HG02571 (cell line): ENCODE data around the gene ARFGEF3.

Experiments
- ATAC-seq: cut with Tn5 transposase; IDR thresholded peaks from one replicate; pipeline ENCODE4 v1.9.1; 2021; ENCODE audit warnings: mild to moderate bottlenecking, moderate library complexity; ENCODE audit not compliant: unreplicated experiment

ARFGEF3 gene

DNA sequence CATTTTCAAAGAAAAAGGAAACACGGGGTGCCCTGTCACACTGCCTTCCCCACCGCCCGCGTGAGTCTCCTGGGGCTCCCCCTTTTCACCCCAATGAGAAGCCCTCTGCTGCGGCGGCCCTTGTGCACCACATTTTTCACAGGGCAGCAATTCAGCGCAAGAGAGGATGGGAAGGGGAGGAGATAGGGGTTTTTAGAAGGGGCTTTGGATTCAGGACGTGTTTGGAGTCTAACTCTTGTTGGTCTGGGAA, 726 bp upstream of the ARFGEF3 start:
- no peak for ATAC-seq

DNA sequence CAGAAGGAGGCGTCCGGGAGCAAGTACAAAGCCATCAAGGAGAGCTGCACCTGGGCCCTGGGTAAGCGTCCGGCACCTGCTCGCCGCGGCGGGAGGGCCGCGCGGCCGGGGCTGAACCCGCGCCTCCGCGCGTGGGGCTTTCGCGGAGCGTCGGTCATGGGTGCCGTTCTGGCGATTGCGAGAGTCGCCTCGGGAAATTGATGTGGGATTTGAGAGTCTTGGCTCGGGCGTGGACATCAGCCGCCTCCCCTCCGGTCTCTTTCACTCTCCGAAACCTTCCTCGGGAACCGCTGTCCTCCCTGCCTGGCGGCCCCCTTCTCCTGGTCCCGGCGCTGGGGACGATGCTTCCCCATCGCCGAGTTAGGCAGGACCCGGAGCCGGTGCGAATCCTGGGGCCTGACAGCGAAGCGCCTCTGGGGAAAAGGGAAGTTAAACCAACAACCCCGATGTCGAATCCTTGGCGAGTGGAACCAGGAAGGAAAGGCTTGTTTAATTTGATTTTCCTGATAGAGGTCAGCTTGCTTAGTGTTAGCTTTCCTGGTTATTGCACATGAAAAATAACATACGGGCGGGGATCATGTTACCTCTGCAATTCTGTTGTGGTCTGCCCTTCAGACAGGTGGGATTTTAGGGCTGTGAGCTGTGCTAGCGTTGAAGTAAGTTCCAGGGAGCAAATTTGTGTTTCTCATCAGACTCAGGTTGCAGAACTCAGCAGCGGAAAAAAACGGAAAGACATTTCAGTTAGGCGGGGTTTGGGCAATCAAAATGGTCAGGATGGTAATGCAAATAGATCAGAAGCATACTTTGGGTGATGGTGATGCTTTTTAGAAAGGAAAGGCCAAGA, 594 bp downstream of the ARFGEF3 start:
- ATAC-seq = peak; percentile 29

DNA sequence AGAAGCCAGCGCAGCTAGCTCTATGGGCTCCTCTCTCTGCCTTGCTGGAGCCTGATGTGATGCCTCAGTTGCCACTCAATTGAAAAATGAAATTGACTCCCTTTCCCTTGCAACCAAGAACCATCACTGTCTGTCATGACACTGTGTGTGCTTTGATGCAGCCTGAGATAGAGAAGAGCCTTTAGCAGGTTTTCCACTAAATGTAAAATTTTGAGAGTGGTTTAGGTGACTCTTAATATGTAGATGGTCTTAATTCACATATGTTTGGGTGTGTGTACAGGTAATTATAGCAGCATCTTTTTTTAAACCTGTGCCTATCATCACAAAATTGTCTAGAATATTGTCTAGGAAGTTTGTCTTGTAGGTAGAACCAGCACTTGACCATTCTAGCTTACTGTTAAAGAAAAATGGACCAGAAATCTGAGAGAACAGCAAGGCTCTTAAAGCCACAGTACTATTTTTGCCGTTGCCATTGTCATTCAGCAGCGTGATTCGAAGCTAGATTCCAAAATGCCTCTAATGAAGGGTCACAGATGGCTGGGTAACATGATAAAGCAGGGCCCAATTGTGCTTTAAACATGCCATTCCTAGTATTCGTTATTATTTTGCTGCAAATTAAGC, 1.3 kb downstream of the ARFGEF3 start:
- no peak for ATAC-seq

DNA sequence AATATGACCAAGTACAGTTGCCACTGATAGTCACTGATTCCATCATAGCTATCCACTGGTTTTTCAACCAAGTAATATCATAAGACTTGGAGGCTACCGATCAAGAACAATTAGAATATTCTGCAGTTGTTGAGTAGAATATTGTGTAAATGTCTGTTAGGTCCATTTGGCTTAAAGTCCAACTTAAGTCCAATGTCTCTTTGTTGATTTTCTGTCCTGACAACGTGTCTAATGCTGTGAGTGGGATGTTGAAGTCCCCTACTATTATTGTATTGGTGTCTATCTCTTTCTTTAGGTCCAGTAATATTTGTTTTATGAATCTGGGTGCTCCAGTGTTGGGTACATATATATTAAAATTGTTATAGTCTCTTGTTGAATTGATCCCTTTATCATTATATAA, 13.9 kb downstream of the ARFGEF3 start:
- ATAC-seq = no peak

DNA sequence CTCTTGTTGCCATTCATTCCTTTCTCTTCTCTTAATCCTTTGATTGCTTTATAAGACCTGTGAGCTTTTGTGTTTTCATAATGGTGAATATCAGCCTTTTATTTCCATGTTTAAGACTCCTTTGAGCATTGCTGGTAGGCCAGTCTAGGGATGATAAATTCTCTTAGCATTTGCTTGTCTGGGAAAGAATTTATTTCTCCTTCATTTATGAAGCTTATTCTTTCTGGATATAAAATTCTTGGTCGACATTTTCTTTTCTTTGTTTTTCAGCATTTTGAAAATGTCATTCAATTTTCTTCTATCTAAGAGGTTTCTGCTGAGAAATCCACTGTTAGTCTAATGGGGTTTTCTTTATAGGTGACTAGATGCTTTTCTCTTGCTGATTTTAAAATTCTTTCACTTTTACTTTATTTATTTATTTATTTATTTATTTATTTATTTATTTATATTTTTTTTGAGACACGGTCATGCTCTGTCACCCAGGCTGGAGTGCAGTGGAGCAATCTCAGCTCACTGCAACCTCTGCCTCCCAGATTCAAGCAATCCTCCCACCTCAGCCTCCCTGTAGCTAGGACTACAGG, 15.0 kb downstream of the ARFGEF3 start:
- no peak for ATAC-seq

DNA sequence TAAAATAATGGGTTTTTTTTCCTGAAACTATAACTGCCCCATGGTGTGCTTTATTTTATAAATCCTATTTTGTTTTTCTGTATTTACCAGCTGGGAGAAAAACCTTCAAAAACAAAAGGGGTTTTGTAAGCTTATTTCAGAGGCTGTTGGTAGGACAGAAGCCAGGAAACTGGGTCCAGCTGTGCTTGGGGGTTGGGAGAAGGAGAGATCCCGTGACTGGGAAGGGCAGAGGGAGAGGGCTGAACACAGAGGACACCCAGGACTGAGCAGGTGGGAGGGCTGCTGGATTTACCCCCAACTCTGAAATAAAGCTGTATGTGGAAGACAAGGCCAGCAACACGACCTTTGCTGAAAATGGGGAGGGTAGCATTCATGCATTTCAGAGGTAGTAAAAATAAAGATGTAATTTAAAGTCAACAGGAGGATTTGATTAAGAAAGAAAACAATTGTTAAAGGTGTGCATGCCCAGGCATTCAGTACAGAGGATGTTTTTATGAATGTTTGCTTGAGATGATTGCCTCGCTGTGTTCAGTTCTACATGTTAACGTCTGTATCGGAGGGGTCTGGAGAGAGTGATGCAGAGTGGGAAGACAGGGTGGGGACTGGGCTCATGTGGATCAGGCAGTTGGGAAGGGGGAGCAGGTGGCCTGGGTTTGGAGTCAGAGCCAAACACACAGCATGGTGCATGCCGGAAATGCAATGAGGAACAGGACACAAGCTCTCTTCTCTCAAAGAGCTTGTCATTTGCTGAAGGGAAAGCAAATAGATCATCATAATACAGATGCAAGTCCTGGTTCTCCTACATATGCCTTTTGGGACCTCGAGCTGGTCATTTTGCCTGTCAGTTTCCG, 21.4 kb downstream of the ARFGEF3 start:
- ATAC-seq = no peak

DNA sequence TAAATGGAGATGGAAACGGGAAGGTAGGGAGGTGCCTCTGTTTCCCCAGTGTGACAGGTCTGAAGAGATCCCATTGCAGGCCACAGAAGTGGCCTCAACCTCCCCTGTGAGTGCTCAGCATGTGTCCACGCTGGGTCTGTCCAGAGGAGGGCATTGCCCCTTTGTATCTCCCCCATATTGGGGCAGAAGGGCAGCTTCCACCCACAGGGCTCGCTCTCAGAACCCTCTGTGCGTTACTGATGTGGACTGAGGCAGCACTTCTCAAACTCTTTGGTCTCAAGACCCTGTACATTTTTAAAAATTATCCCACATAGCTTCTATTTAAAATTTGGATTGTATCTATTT, 22.0 kb downstream of the ARFGEF3 start:
- no peak for ATAC-seq

DNA sequence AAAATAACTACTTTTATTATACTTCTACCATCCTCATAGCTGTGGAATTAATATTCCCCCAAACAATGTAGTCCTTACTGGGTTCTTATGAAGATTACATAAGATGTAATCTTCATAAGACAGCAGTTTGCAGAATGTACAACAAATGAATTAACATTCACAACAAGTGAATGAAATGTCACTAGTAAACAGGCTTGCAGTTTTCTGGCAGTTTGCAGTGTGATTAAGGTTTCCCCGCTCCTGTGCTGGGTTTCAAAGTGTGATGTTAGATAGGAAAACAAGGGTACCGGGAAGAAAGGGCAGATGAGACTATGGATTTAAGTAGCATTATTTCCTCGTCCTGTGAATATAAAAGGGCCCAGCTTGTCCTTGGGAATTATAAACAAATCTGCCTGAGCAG, 22.5 kb downstream of the ARFGEF3 start:
- no peak for ATAC-seq

DNA sequence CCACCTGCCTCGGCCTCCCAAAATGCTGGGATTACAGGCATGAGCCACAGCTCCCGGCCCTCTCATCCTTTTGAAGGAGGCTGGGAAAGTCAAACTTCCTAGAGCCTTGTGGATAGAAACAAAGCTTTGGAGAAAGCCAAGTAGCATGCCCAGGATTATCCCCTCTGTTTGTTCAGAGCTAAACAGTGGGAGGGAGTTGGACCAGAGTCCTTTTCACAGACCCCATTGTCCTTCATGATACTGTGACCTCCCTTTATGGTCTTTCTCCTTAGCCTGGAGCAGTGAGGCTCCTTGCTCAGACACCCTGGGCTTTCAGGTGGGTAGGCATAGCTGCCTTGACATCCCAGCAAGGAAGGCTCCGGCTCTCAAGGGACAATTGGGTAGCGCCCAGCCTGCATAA, 25.4 kb downstream of the ARFGEF3 start:
- no peak for ATAC-seq

DNA sequence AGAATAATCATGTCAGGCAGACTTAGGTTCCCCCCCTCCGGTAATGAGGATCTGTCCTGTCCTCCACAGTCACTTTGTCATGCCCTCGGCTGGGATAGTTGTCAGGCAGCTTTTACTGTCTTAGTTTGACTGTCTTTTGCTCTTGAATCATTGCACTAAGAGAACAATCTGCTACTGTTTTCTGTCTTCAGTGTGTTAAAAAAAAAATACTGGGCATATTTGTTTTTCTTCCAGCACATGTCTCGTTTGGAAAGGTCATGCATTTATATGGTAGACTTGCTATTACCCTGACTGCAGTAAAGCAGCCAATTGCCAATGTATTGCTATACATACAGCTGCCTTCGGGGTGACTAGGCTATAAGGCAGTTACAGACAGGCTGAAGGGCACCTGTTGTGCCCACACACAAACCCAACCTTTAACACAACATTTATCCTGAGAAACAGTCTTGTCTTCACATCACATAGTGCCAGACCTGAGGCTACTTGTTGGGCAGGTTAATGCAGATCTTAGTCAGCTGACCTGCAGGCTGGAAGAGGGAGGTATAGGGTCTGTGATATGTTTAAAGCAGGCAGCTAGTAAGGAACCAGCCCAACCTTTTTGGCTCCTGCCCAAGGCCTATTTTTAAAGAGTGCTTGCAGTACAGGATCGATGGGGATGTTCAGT, 26.7 kb downstream of the ARFGEF3 start:
- ATAC-seq = no peak

DNA sequence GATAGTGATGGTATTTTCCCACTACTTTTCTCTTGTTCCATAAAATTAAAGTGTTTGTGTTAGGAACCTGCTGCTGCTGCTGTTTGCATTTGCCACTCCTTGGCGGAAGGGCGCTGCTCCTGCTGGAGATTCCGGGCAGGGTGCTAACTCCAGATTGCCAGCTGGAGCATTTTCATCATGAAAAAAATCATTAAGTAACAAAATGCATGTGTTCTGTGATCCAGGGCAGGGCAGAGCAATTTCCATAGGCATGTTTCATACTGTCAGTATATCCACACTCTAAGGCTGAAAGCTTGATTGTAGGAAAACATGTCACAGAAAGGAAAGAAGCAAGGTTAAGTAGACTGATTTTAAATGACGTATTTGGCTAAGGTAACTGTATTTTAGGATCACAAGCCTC, 32.5 kb downstream of the ARFGEF3 start:
- no peak for ATAC-seq

DNA sequence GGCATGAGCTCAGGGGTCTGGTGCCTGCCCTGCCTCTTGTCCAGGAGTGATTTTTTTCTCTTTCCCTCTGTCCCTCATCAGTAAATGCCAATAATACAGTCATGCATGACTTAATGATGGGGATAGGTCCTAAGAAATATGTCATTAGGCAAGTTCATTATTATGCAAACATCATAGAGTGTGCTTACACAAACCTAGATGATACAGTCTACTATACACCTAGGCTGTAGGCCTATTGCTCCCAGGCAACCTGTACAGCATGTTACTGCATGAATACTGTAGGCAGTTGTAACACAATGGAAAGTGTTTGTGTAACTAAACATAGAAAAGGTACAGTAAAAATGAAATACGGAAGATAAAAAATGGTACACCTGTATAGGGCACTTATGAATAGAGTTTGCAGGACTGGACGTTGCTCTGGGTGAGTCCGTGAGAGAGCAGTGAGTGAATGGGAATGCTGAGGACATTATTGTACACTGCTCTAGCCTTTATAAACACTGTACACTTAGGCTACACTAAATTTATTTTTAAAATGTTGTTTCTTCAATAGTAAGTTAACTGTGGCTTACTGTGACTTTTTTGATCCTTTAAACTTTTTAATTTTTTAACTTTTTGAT, 34.5 kb downstream of the ARFGEF3 start:
- ATAC-seq = no peak

DNA sequence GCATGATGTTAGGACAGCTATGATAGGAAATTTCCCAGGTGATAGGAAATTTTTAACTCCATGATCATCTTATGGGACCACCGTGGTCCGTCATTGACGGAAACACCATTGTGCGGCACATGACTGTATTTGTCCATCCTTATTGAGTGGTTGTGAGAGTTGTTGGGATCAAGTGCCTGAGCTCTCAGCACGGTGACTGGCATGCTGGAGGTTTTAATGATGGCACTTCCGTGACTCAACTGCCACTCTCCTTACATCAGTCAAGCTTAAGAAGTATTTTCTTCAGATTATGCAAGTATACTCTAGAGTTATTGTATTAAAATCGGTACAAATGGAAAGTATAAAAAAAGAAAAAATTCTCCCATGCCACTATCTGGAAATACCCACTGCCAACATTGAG, 35.8 kb downstream of the ARFGEF3 start:
- no peak for ATAC-seq

DNA sequence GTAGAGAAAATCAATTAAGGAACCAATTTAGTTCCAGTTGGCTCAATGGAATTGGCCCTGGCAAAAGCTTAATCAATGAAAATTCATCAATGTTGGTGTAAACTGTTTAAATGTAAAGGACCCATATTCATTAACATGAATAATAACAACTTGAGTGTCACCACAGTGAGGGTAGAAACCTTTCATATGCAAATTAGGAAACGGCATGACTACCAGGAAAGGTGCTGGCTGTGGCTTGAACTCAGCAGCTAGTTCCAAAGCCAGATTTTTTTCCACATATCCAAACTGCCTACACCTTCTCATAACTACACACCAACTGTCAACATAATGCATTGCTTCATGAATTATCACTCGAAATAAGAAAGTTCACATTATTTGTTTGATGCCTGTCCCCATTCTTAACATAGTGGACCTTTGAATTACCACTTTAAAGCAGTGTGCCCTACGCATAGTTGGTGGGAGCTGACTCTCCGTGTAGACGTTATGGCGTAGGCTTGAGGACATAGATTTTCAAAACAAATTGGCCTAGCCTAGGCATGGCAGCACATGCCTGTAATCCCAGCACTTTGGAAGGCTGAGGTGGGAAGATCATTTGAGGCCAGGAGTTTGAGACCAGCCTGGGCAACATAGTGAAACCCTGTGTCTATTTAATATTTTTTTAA, 36.8 kb downstream of the ARFGEF3 start:
- ATAC-seq = no peak

DNA sequence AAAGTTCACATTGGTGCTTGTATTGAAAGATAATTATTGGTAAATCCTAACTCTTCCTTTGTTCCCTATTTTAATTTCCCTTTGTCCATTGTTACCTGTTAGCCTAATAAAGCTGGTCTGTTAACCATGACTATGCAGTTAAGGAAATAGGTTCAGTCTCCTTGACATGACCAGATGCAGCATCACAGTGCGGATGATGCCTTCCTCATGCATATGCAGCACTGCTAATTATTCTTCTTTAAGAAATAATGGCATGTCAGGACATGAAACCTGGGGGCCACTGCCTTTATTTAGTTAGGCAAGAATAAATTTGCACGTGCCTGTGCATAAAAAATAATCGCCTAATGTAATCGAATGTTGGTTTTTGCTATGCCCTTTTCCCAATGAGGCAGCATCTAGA, 40.1 kb downstream of the ARFGEF3 start:
- ATAC-seq = no peak

DNA sequence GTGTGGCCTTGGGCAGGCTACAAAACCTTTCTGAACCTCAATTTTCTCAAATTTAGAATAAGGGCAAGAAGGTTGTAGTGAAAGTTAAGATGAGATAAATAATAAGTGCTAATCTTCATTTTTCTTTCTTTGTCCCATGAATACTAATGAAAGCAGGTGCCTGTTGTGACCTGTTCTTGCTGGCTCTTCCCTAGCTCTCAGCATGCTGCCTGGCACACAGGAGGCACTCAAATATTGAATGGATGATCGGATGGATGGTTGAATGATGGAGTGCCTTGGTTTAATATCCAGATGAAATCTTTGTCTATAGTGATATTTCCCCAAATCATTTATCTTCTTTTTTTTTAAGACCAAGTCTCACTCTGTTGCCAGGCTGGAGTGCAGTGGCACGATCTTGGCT, 41.6 kb downstream of the ARFGEF3 start:
- ATAC-seq = no peak

DNA sequence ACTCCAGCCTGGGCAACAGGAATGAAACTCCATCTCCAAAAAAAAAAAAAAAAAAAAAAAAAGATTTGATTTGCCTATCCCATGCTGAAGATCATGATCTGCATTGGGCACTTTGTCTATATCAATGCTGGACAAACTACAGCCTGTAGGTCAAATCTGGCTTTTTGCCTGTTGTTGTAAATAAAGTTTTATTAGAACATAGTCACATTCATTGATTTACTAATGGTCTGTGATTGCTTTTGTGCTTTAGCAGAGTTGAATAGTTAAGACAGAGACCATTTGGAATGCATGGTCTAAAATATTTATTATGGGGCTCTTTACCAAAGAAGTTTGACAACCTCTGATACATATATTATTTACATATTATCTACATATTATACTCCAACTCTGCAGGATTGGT, 42.6 kb downstream of the ARFGEF3 start:
- no peak for ATAC-seq

DNA sequence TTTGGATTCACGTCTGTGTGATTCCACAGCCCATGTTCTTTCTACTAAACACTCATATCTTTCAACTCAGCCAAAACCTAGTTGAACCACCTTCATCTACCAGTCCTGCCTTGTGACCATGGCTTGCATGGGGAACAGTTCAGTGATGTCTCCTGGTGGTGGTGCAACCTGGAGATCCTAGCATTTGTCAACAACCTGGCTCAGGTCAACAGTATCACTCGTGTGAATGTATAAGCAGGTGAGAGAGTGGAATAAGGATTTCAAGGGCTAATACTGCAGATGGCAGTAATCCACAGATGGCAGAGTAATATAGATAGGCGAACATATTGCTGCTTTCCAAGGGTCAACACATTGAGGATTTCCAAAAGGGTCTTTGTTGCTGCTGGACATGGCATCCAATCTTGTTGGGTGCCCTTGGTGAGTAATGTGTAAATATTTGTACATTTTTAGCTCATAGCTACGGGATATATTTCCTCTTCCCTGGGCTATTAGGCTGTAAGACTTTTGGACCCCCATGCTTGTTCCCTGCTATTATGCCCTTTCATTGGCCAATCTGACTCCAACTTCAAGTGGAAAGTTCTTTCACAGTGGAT, 43.1 kb downstream of the ARFGEF3 start:
- ATAC-seq = no peak

DNA sequence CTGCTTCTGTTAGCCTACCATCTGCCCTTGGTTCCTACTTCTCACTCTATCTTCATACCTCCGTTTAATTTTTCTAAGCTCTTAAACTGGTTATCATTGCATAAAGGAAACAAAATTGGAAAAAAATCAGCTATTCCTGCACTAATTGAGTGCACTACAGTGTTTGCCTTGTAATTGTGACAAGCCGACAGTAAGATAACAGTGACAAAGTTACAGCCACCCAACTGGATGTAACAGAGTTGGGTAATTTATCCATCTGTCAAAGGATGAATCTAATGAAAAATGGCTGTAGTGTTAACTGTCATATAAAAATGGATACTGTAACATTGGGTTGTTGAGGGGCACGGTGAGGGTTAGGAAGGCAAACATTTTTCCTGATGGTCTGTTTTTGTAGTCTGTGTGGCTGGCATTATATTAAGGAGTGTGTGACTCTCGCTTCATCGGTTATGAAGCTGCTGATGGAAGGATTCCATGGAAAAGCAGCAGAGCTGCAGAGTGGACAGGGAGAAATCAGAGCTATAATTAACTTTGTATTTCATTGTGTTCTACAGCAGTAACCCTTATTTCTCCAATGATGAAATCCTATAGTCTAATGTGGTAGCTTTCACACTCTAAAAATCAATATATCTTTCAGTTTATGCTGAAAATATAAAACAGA, 43.8 kb downstream of the ARFGEF3 start:
- no peak for ATAC-seq
